GM18907 (cell line): ENCODE results near the gene PDGFC.

Experiments
- ATAC-seq: cut with Tn5 transposase; IDR thresholded peaks from one replicate; pipeline ENCODE4 v1.9.1; 2021; ENCODE audit warnings: mild to moderate bottlenecking, moderate library complexity; ENCODE audit not compliant: unreplicated experiment

The PDGFC gene

GRCh38 chr4:156971676-156972378, at the start of gene PDGFC:
Gene PDGFC (minus strand): TSS chr4:156971799. CDS start chr4:156970903, 896 bp downstream.
- peak; percentile 50 for ATAC-seq

- ATAC-seq: no peak
Measured at GRCh38 chr4:157020882-157021281, 49.3 kb upstream of the PDGFC start.

- ATAC-seq: no peak
Measured at GRCh38 chr4:157018920-157019490, 47.4 kb upstream of the PDGFC start.

- ATAC-seq: no peak
Measured at GRCh38 chr4:157014621-157015591, 43.3 kb upstream of the PDGFC start.

- ATAC-seq: no peak
Measured at GRCh38 chr4:157013656-157014055, 42.1 kb upstream of the PDGFC start.

GRCh38 chr4:157012781-157013180, 41.2 kb upstream of the PDGFC start:
- ATAC-seq: no peak

- ATAC-seq: no peak
Measured at GRCh38 chr4:157012296-157012695, 40.7 kb upstream of the PDGFC start.

GRCh38 chr4:157010630-157011029, 39.0 kb upstream of the PDGFC start:
- ATAC-seq: no peak

GRCh38 chr4:157005831-157006230, 34.2 kb upstream of the PDGFC start:
- ATAC-seq: no peak

- no peak for ATAC-seq
Measured at GRCh38 chr4:157005193-157005592, 33.6 kb upstream of the PDGFC start.

GRCh38 chr4:157004279-157005161, 32.9 kb upstream of the PDGFC start:
- no peak for ATAC-seq

GRCh38 chr4:156999175-156999517, 27.5 kb upstream of the PDGFC start:
- ATAC-seq: no peak

- no peak for ATAC-seq
Measured at GRCh38 chr4:156998500-156999174, 27.0 kb upstream of the PDGFC start.

GRCh38 chr4:156992943-156993342, 21.3 kb upstream of the PDGFC start:
- ATAC-seq: no peak

- ATAC-seq: no peak
Measured at GRCh38 chr4:156991161-156991560, 19.6 kb upstream of the PDGFC start.

GRCh38 chr4:156983366-156983765, 11.8 kb upstream of the PDGFC start:
- no peak for ATAC-seq

- no peak for ATAC-seq
Measured at GRCh38 chr4:156981262-156981769, 9.7 kb upstream of the PDGFC start.

GRCh38 chr4:156977435-156978160, 6.0 kb upstream of the PDGFC start:
- no peak for ATAC-seq

- no peak for ATAC-seq
Measured at GRCh38 chr4:156976147-156976546, 4.5 kb upstream of the PDGFC start.
